Measurements from ENCODE around the gene OTOG. TPM values are rescaled to one million over a fixed set of nuclear protein-coding genes. Genes with fewer than 3 reads are reported as not detected.

Gene OTOG
- total RNA-seq, 1 donor from 2014 or later, result not detected

Other genes with a start within 250 kb of the OTOG start
- gene NCR3LG1, start 195.5 kb upstream of the OTOG start, total RNA-seq, result 1.1 TPM in 2 replicates
- 0.54 and 1.2 TPM in 2 replicates for gene KCNJ11, start 158.6 kb upstream of the OTOG start, total RNA-seq
- not detected in 2 replicates for gene ABCC8, start 70.4 kb upstream of the OTOG start, total RNA-seq
- not detected in 2 replicates for gene USH1C, start 2.8 kb upstream of the OTOG start, total RNA-seq
- not detected in 2 replicates for gene MYOD1, start 172.3 kb downstream of the OTOG start, total RNA-seq
- not detected in 2 replicates for gene KCNC1, start 187.5 kb downstream of the OTOG start, total RNA-seq

All from activated B cell treated with CpG ODN at 0.5 μM for 24 hours (primary cell).